Measurements from ENCODE around the gene TRAK1.
"Not testable (repeated sequence)": the region's sequence is repeated elsewhere in the genome, so short reads cannot be mapped to it uniquely, and the experiment has no call there.

The TRAK1 gene, protein sequence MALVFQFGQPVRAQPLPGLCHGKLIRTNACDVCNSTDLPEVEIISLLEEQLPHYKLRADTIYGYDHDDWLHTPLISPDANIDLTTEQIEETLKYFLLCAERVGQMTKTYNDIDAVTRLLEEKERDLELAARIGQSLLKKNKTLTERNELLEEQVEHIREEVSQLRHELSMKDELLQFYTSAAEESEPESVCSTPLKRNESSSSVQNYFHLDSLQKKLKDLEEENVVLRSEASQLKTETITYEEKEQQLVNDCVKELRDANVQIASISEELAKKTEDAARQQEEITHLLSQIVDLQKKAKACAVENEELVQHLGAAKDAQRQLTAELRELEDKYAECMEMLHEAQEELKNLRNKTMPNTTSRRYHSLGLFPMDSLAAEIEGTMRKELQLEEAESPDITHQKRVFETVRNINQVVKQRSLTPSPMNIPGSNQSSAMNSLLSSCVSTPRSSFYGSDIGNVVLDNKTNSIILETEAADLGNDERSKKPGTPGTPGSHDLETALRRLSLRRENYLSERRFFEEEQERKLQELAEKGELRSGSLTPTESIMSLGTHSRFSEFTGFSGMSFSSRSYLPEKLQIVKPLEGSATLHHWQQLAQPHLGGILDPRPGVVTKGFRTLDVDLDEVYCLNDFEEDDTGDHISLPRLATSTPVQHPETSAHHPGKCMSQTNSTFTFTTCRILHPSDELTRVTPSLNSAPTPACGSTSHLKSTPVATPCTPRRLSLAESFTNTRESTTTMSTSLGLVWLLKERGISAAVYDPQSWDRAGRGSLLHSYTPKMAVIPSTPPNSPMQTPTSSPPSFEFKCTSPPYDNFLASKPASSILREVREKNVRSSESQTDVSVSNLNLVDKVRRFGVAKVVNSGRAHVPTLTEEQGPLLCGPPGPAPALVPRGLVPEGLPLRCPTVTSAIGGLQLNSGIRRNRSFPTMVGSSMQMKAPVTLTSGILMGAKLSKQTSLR

DNA sequence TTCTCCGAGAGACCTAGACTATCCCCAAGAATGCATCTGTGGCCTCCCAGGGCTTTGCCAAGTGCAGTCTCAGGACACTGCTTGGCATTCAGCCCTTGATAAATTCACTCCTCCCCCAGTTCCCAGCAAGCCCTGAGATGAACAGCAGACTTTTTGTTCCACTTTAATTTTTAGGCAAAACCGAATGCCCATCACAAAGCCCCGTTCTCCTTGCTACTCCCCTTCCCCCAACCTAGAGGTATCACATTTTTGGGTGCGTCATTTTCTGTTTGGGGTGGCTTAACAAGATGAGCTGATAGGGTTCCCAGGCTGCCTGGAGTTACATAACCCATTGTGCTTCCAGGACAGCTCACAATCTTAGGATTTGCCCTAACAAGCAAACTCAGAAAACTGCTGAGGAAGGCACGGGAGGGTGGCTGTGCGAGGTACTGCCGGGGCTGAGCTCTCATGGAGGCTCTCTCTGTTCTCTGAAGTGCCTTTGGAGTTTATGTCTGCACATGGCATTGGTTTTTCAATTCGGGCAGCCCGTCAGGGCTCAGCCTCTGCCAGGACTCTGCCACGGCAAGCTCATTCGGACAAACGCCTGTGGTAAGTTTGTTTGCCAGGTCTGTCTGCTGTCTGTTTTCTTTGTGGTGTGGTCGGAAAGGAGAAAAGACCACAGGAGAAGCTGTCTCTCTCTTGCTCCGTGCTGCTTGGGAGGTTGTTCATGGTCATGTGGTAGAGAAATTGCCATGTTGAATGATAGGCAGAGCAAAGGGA is at the start of gene TRAK1:
Gene TRAK1, plus strand, starts transcription at position 385 of the 759 bp plus-strand sequence. Its CDS starts 113 bp downstream, at position 498.
- in situ Hi-C loops (cut with HindIII; ENCODE audit: low sequenced_read_pairs) = no loop called here

DNA sequence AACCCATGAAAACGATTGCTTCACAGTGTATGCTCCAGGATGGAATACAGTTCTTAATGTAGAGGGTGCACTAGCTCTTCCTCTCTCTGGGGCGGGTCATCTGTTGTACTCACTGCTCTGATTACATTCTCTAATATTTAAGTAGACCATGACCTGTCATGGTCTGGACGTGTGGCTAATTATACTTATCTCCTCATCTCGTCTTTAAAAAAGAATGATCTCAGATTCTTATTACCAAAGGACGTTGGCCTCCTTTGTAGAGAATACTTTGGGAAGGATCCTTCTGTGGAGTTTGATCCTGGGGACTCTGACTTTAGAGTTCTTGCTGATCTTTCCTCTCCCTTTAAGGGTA is 48.4 kb upstream of the TRAK1 start:
- in situ Hi-C loops (cut with HindIII; ENCODE audit: low sequenced_read_pairs) = no loop called here

DNA sequence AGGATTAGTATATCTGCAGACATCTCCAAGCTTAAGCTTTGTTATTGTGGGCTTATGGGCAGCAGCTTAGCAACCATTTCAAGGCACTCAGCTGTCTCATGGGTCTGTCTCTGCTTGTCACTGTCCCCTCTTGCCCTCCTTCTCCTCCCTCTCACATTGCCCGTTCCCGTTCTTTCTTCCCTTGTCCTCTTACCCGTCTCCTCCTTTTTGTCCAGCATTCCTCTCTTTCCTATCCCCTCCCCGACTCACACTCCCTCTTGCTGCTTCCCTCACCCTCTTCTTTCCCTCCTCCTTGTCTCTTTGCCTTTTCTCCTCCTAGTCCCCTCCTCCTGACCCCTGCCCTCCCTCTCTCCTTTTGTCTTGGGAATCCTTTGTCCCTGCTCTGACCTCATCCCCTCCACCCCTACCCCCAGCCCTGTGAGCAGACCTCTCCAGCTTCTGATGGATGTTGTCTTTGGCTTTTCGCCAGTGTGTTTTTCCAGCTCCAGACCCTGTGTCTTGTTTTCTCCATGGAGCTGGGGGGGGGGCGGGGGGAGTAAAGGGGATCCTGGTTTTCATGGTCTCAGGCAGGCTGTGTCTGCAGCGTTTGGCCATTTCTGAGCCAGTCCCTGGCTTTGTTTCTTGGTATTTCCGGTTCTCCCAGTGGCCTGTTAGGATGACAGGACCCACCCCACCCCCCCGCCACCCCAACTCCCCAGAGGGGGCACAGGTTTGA is 47.9 kb upstream of the TRAK1 start:
- in situ Hi-C loops (cut with HindIII; ENCODE audit: low sequenced_read_pairs) = no loop called here

DNA sequence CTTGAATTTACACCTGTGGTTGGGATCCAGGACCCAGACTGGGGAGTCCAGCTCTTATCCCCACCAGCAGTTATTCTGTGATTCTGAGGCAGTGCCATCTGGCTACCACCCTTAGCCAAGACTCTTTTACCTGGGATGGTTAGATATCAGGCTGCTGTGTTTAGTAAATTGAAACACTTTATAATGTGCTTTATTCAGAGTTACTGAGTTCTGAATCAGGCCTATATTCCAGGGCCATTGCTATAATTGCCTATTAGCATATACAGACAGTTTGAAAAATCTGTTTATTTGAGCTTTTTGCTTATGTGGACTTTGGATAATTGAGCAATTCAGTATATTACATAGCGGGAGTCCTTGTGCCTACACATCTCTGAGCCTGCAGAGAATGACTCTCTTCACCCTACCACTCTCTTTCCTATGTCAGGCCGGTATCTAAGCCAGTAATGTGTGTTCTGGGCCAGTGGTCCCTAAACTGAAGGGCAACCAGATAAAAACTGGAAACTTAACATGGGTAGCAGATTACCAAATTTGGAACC is 45.4 kb upstream of the TRAK1 start:
- in situ Hi-C loops (cut with HindIII; ENCODE audit: low sequenced_read_pairs) = no loop called here

DNA sequence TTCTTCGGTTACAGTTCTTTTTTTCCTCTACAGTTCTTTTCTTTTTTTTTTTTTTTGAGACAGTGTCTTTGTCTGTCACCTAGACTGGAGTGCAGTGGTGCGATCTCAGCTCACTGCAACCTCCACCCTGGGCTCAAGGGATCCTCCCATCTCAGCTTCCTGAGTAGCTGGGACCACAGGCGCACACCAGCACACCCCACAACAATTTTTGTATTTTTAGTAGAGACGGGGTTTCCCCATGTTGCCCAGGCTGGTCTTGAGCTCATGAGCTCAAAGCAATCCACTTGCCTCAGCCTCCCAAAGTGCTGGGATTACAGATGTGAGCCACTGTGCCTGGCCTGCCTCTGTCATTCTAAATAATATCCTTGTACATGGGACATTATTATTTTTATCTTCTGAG is 42.6 kb upstream of the TRAK1 start:
- in situ Hi-C loops (cut with HindIII; ENCODE audit: low sequenced_read_pairs) = not testable (repeated sequence)

DNA sequence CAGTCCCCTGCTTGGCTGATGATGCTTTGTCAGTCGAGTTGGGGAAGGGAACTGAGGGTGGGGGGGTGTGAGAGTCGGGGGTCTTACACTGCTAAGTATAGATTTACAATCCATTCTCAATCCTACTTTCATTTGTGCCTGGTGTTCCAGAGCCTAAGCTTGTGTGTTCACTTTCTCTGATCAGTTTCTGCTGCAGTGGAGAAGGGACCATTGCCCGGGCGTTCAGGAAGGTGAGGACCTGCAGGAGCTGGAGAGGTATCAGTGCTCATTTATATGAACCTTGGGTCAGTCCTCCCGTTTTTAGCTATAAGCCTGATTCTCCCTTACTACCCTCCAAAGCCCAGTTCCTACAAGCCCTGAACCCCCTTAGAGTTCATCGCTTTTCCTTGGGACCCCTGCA is 41.0 kb upstream of the TRAK1 start:
- in situ Hi-C loops (cut with HindIII; ENCODE audit: low sequenced_read_pairs) = no loop called here

DNA sequence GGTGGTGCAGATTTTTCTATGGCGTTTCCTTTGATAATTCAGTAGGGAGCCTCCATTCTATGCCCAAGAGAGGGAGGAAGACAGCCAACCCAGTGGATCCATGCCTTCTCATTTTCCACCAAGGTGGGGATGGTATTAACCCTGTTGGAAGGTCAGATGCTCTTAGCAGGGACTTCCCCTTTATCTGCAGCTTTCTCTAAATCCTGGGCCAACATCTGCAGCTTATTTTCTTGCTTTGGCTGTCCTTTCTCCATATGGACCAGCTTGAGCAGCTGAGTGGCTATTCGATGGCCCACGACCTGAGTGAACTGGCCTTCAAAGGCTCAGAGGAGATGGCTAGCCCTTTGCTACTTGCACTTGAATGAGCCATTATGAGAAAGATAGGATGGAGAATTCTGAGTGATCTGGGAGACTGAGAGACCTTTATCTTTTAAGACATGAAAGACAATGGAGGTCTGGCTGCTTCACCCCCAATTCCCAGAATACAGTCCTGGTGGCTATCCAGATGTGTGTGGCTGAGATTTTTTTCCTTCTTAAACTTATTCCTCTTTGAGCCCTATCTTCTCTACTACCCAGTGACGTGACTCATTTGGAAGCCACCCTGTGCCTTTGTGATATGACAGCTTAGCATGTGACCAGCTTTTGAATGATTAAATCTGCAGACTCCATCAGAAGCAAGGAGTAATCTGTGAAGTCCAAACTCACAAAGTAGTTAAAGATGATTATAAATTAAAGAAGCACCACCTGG is 39.6 kb upstream of the TRAK1 start:
- in situ Hi-C loops (cut with HindIII; ENCODE audit: low sequenced_read_pairs) = no loop called here

DNA sequence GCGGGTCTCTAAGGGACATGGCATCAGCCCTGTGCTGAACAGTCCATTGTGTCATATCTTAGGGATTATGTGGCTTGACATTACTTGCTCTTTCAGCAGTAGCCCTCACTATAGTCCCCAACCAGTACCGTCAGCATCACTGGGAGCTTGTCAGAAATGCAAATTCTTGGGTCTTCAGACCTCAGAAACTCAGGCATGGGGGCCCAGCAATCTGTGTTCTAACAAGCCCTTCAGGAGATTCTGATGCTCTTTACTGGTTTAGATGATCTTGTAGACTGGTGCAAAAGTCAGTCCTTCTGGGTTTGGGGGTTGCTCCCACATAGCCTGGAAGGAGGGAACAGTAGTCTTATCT is 39.0 kb upstream of the TRAK1 start:
- in situ Hi-C loops (cut with HindIII; ENCODE audit: low sequenced_read_pairs) = no loop called here

DNA sequence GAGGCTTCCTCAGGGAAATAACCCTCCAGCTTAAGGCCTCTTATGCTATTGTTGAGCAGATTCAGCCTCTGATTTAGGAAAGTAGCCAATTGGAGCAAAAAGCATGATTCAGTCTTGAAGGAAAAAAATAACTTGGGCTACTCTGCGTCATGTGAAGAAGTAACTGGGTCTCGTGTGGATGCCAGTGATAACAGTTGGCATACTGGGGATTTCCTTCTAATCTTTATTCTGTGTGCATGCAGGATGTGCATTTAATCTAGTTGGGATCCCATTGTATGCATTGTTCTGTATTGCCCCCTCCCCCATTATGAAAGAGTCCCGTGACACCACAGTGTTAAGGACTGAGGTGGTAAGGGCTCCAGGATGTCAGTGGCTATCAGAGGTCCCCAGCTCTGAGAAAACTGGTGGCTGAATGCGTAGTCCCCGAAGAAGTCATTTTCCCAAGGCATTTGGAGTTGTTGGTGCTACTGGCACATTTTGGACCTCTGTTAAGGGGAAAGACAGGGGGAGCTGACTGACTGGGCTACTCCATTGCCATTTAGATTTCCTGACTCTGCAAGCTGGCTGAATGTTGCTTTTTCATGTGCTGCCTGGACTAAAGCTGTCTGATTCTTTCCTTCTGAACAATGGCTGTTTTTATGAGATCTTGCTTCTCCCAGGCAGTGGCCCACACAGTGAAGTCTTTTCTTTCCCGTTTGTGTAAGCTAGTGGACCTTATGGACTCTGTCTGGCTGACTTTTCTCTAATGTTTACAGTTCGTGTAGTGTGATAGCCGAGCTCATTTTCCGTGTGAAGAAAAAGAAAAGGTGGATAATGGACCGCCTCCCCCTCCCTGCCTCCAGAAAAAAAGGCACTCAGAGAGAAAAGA is 38.4 kb upstream of the TRAK1 start:
- in situ Hi-C loops (cut with HindIII; ENCODE audit: low sequenced_read_pairs) = no loop called here

DNA sequence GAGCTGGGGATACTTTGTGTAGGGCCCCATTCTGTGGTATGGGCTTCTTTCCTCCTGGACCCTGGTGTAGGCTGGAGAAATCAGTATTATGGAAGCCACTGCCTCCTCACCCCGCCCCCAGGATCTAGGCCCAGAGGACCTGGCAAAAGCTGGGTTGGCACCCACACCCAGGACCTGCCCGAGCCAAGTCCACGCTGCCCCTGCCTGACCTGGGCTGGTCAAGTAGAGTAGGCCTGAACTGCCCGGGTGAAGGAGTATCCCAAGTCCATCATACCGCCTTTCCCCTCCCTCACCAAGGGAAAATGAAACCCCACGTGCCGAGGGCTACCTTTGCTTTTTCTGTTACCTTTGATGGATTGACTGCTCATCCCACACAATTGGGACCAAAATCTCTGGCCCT is 37.7 kb upstream of the TRAK1 start:
- in situ Hi-C loops (cut with HindIII; ENCODE audit: low sequenced_read_pairs) = no loop called here

DNA sequence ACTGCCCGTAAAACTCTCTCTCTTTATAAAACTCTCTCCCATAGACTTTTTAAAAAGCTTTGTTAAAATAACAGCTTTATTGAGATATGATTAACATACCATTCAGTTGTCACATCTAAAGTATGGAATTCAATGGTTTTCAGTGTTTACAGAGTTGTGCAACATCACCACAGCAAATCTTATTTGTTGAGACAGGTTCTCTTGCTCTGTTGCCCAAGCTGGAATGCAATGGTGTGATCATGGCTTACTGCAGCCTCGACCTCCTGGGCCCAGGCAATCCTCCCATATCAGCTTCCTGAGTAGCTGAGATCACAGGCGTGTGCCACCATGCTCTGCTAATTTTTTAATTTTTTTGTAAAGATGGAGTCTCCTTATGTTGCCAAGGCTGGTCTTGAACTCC is 35.9 kb upstream of the TRAK1 start:
- in situ Hi-C loops (cut with HindIII; ENCODE audit: low sequenced_read_pairs) = no loop called here

DNA sequence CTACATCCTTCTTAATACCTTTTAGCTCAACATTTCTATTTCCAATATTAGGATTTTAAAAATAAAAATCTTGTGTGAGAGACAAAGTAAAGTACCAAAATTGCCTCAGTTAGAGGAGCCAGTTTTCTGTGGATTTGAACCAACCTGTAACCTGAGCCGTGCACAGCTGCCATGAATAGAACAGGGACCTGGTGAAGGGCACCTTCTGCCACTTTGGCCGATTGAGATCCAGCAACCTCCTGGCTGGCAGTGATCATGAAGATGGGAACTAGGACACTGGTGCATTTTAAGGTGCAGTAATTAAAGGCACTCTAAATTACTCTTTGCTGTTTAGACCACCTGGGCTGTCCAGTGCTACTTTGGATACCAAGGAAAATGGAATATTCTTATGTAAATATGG is 34.3 kb upstream of the TRAK1 start:
- in situ Hi-C loops (cut with HindIII; ENCODE audit: low sequenced_read_pairs) = no loop called here

DNA sequence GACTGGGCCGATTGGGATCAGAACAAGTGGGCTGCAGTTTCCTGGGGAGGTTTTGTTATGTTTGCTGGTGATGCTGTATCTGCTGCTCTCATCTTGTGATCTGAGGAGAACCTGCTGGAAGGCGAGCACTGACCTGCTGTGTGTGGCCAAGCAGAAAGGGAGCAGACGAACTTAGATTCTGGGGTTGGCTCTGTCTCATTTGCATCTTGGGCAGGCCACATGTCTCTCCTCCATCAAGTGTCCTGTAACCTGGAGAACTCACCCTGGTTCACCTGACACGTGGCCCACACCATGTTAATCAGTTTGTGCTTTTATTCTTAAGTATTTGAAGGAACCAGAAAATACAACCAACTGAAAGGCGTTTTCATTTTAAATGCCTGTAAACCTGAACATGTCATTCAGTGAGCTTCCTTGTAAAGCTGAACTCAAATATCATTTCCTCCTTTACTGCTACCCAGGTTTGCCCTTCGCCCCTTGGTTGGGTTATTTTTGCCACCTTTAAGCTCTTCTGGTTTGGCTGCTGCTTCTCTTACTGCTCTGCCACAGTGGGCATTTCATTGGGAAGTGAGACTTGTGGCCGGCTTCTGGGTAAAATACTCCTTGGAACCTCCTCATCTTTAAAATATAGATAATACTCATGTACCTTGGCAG is 33.5 kb upstream of the TRAK1 start:
- in situ Hi-C loops (cut with HindIII; ENCODE audit: low sequenced_read_pairs) = no loop called here

DNA sequence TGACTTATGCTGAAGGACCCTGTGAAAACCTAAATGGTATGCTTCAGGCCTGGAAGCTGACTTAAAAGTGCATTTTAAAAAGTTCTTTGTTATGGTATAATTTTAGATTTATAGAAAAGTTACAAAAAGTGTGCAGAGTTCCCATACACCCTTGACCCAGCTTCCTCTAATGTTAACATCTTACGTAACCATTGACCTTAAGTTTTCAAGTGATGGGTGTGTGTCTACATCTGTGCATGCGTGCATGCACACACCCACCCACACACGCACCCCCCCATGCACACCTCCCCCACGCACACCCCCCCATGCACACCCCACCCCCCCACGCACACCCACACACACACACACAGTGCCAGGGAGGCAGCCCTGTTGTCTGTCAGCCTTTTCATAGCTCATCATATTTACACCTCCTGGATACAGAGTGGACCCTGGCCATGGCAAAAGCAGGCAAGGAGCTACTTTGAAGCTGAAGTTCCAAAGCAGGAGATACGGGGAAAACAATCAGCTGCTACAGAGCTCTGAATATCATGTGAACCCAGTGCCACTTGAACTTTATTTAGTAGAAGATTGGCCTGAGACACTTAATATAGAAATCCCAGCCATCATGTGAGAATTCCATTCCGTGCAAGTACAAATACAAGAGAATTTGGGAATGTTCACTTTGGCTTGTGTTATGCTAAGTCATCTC is 30.0 kb upstream of the TRAK1 start:
- in situ Hi-C loops (cut with HindIII; ENCODE audit: low sequenced_read_pairs) = no loop called here

DNA sequence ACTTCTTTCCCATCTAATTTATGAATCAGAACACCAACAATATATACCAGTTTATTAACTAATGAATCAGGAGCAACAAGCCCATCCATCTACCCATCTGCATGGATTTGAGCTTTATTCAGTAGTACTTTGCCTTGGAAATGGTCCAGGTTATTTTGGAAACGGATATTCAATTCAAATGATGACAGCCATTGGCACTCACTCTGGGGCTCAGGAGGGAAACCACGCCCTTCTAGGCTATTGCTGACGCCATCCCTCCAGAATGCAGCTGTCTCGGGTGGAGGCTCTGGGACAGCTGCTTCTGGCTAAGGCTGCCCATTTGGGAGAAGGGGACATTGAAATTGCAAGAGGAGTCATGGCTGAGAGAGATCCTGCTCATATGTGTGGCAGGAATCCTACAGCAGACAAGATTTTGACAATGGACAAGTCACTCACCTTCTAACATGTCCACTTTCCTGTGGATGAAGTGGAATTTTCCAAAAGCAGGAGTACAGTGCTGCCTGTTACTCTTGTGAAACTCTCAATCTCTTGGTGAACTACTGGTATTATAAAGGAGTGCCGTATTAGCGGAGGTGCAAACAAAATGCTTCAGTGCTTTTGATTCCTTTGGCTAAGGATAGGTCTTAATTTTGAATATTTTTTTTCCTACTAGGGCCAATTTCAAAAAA is 29.3 kb upstream of the TRAK1 start:
- in situ Hi-C loops (cut with HindIII; ENCODE audit: low sequenced_read_pairs) = no loop called here

DNA sequence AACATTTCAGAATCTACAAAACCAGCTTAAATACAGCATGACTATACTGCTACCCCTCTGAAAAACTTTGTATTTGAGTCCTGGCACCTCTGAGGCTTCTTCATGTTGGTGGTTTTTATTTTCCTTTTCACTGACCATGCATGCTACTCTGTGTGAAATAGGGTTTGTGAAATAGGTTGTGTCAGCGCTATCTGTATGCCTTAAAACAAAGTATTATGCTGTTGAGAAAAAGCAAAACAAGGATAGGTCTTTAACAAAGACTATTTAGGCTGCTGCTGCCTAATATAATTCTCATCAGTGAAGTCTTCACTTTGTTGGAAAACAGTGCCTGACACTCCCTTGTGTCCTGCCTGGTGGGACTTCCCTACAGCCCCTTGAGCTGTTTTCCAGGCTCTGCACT is 28.7 kb upstream of the TRAK1 start:
- in situ Hi-C loops (cut with HindIII; ENCODE audit: low sequenced_read_pairs) = no loop called here

DNA sequence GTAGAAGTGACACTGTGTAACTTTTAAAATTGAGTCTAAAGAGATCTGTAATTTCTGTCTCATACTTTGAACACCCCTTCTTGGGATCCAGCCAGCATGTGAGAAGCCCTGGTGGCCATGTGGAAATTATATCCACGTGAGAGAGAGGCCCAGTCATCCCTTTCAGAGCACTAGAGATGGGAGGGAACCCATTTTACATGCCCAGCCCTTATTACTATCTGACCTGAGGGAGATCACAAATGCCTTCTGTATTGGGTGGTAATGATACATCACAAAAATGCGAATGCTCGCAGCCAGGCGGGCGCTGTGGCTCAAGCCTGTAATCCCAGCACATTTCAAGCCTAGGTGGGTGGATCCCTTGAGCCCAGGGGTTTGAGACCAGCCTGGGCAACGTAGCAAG is 27.3 kb upstream of the TRAK1 start:
- in situ Hi-C loops (cut with HindIII; ENCODE audit: low sequenced_read_pairs) = no loop called here
